ENCODE measurements around the gene VWC2. TPM values are rescaled to one million over a fixed set of nuclear protein-coding genes. Genes with fewer than 3 reads are reported as not detected.
A peak's percentile ranks its signal among the peaks of the same experiment; 100 is the strongest.

Gene VWC2
- total RNA-seq, 6 donors from 2014 or later: 0.09 to 0.20 (median 0.13) TPM; not detected in 2

DNA sequence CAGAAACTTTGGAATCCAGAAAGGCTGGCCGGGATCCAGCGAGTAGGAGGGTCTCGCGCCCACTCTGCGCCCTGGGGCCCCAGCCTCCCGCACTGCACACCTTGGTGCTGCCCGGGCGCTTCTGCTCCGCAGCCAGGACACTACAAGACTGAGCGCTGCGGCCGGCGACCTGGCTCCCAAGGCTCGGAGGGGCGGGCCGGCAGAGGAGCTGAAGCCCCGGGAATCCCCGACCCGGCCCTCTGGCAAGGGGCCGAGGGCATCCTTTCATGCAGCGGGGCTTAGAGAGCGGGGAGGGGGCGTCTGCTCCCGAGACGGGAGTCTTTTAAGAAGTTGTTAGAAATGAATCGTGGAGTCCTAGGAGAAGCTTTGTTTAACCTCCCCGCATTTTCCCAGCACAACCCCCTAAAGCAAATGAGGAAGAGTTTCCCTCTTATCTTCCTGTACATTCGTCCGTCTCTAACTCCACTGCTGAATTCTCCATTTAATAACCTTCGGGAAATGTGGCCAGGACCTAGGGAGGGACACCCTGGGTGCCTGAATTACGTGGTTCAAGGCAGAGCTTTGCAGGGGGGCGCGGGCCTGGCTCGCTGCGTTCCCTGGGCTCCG, 1.1 kb downstream of the VWC2 start:
- H3K9me3 ChIP-seq: no peaks in the 10 kb centered on the region
- no peaks in the 10 kb centered on the region for H3K36me3 ChIP-seq
- peak overlapping the region in 3 of 4 donors; percentile 41 to 48 (median 44) for H3K4me3 ChIP-seq
- DNase-seq (peak in 1 of 2 donors; percentile 81), ATAC-seq (ENCODE audit: low FRiP score in 2 of 2) (peak in 1 of 2 donors; percentile 26)
- 0 to 3% methylated on average over 8 to 36 of the region's 36 CpGs for WGBS, 2 donors
- H3K4me1 ChIP-seq: peaks cover 10 to 31% (median 18%) of the 10 kb centered on the region in 4 donors
- H3K27me3 ChIP-seq: peaks cover 0 to 27% (median 14%) of the 10 kb centered on the region in 4 donors
- TF ChIP-seq, protein P1, sequence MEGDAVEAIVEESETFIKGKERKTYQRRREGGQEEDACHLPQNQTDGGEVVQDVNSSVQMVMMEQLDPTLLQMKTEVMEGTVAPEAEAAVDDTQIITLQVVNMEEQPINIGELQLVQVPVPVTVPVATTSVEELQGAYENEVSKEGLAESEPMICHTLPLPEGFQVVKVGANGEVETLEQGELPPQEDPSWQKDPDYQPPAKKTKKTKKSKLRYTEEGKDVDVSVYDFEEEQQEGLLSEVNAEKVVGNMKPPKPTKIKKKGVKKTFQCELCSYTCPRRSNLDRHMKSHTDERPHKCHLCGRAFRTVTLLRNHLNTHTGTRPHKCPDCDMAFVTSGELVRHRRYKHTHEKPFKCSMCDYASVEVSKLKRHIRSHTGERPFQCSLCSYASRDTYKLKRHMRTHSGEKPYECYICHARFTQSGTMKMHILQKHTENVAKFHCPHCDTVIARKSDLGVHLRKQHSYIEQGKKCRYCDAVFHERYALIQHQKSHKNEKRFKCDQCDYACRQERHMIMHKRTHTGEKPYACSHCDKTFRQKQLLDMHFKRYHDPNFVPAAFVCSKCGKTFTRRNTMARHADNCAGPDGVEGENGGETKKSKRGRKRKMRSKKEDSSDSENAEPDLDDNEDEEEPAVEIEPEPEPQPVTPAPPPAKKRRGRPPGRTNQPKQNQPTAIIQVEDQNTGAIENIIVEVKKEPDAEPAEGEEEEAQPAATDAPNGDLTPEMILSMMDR (IDR thresholded peaks at IDR 0.05): no peak
- no peak for TF ChIP-seq POLR2AphosphoS5 (IDR thresholded peaks at IDR 0.05)
- H3K27ac ChIP-seq: peak overlapping the region in 1 of 4 donors; percentile 64

DNA sequence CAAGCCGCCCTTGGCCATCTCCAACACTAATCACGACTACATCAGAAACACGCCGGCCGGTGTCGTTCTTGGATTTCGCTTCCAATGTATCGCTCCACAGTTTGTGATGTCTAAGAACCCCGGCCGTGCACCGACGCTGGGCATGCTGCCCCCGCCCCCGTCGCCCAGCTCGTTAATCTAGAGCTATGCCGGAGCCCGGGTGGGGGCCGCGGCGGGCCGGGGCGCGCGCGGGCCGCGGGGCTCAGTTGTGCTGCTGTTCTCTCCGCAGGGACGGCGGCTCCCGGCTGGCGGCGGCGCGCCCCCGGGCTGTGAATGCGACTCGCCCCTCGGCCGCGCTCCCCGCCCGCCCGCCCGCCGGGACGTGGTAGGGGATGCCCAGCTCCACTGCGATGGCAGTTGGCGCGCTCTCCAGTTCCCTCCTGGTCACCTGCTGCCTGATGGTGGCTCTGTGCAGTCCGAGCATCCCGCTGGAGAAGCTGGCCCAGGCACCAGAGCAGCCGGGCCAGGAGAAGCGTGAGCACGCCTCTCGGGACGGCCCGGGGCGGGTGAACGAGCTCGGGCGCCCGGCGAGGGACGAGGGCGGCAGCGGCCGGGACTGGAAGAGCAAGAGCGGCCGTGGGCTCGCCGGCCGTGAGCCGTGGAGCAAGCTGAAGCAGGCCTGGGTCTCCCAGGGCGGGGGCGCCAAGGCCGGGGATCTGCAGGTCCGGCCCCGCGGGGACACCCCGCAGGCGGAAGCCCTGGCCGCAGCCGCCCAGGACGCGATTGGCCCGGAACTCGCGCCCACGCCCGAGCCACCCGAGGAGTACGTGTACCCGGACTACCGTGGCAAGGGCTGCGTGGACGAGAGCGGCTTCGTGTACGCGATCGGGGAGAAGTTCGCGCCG, 1.9 kb downstream of the VWC2 start:
- peak overlapping the region in 3 of 4 donors; percentile 41 to 48 (median 44) for H3K4me3 ChIP-seq
- DNase-seq: peak in 1 of 2 donors; percentile 86
- H3K4me1 ChIP-seq: peaks cover 10 to 31% (median 18%) of the 10 kb centered on the region in 4 donors
- TF ChIP-seq POLR2A (IDR thresholded peaks at IDR 0.05) (no peak), EP300 (IDR thresholded peaks at IDR 0.05) (no peak), POLR2AphosphoS5 (IDR thresholded peaks at IDR 0.05) (no peak)
- TF ChIP-seq, protein P1 (IDR thresholded peaks at IDR 0.05): no peak
- H3K36me3 ChIP-seq: no peaks in the 10 kb centered on the region
- H3K27ac ChIP-seq: peak overlapping the region in 1 of 4 donors; percentile 64
- ATAC-seq (ENCODE audit: low FRiP score in 2 of 2): peak in 1 of 2 donors; percentile 52
- peaks cover 0 to 27% (median 14%) of the 10 kb centered on the region in 4 donors for H3K27me3 ChIP-seq
- 0 to 2% methylated on average over 2 to 24 of the region's 106 CpGs for WGBS, 2 donors
- no peaks in the 10 kb centered on the region for H3K9me3 ChIP-seq

DNA sequence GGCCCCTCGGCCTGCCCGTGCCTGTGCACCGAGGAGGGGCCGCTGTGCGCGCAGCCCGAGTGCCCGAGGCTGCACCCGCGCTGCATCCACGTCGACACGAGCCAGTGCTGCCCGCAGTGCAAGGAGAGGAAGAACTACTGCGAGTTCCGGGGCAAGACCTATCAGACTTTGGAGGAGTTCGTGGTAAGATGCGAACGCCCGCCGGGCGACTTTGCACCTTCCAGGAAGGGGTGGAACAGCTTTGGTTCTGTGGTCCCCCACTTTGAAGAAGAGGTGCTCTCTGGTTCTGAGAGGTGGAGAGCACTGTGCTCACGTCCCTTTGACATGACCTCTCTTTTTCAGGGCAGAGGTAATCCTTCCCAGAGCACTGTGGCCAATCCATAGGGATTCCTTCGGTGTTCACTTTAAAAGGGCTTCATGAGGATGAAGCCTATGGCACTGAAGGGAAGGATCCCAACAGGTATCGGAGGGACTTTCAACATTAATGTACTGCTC, 2.6 kb downstream of the VWC2 start:
- DNase-seq: no peak
- H3K36me3 ChIP-seq: no peaks in the 10 kb centered on the region
- no peak for TF ChIP-seq POLR2AphosphoS5 (IDR thresholded peaks at IDR 0.05)
- TF ChIP-seq EP300 (IDR thresholded peaks at IDR 0.05): no peak
- TF ChIP-seq, protein P1 (IDR thresholded peaks at IDR 0.05): no peak
- no peak for TF ChIP-seq POLR2A (IDR thresholded peaks at IDR 0.05)
- H3K4me1 ChIP-seq: peaks cover 10 to 31% (median 18%) of the 10 kb centered on the region in 4 donors
- WGBS, 2 donors: 13 to 33% methylated on average over 5 to 24 of the region's 25 CpGs
- H3K27me3 ChIP-seq: peaks cover 0 to 27% (median 14%) of the 10 kb centered on the region in 4 donors
- H3K27ac ChIP-seq: peak overlapping the region in 1 of 4 donors; percentile 64
- no peaks in the 10 kb centered on the region for H3K9me3 ChIP-seq
- no peak for ATAC-seq (ENCODE audit: low FRiP score in 2 of 2)
- H3K4me3 ChIP-seq: peak overlapping the region in 3 of 4 donors; percentile 41 to 48 (median 44)

DNA sequence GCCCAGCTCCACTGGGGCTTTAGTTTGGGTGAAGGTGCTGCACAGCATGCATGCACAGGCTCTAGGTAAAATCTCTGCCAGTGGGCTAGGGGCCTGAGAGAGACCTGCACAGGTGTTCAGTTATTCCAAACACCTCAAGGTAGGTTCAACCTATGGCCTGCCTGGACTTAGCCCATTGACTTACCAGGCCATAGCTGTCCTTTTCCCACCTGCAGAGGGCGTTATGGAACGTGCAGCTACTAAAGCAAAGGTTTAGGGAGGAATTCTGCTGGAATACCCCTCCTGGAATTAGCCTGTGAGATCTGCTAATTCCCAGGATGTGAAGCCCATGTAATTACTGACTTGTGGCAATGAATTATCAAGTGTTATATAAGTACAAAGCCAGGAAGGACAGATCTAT, 3.6 kb downstream of the VWC2 start:
- H3K4me3 ChIP-seq: no peak overlapping the region
- WGBS, 2 donors: 13 to 23% methylated on average over 2 of the region's 2 CpGs
- H3K9me3 ChIP-seq: no peaks in the 10 kb centered on the region
- peaks cover 0 to 27% (median 14%) of the 10 kb centered on the region in 4 donors for H3K27me3 ChIP-seq
- H3K4me1 ChIP-seq: peaks cover 10 to 31% (median 18%) of the 10 kb centered on the region in 4 donors
- DNase-seq: no peak
- H3K36me3 ChIP-seq: no peaks in the 10 kb centered on the region
- TF ChIP-seq POLR2AphosphoS5 (IDR thresholded peaks at IDR 0.05): no peak
- no peak for ATAC-seq (ENCODE audit: low FRiP score in 2 of 2)
- no peak overlapping the region for H3K27ac ChIP-seq

DNA sequence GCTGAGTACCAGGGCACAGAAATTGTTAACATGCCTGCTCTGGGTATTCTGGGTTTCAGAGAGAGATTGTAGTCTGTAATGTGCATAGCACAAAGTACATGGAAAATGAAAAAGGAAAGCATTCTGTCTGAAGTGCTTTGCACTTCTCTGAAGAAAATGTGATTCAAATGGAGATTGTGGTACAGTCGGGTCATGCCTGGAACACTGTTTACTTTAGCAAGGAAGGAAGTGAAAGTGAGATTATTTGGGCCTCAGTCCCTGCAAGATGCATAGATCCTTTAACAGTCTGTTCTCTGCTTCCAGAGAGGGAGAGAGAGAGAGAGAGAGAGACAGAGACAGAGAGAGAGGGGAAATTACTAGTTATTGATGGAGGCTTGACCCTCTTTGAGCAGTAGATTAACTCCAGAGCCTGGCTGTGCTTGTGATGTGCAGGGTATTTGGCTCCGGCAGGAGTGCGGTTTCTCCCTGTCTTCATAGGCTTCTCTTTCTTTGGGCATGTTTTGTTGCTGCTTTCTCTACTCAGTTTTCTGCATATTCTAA, 5.4 kb downstream of the VWC2 start:
- H3K36me3 ChIP-seq: no peaks in the 10 kb centered on the region
- TF ChIP-seq, protein P1 (IDR thresholded peaks at IDR 0.05): no peak
- TF ChIP-seq POLR2AphosphoS5 (IDR thresholded peaks at IDR 0.05) (no peak), POLR2A (IDR thresholded peaks at IDR 0.05) (no peak), EP300 (IDR thresholded peaks at IDR 0.05) (no peak)
- 61% methylated on average over 3 of the region's 3 CpGs for WGBS, 2 donors
- DNase-seq: no peak
- H3K4me1 ChIP-seq: peaks cover 7 to 22% (median 18%) of the 10 kb centered on the region in 4 donors
- ATAC-seq (ENCODE audit: low FRiP score in 2 of 2): no peak
- no peak overlapping the region for H3K27ac ChIP-seq
- H3K27me3 ChIP-seq: peaks cover 0 to 23% (median 10%) of the 10 kb centered on the region in 4 donors
- no peaks in the 10 kb centered on the region for H3K9me3 ChIP-seq
- no peak overlapping the region for H3K4me3 ChIP-seq
